GM12878 (cell line): ENCODE data around the gene OXCT1.
"Not testable (repeated sequence)": the region's sequence is repeated elsewhere in the genome, so short reads cannot be mapped to it uniquely, and the experiment has no call there.

Experiments used
- CHD4 ChIP-seq: fragments of 200-600 bp; sonication (generic); IDR thresholded peaks from 2 replicates; pipeline ENCODE4 v1.6.1; 2016; ENCODE audit warnings: mild to moderate bottlenecking
- EZH2 ChIP-seq: IDR thresholded peaks from 2 replicates; pipeline ENCODE4 v1.6.1; 2012; ENCODE audit warnings: low read depth, mild to moderate bottlenecking, control low read depth, inconsistent platforms, low read length, borderline replicate concordance; ENCODE audit not compliant: control insufficient read depth
- FOXM1 ChIP-seq: IDR thresholded peaks from 2 replicates; pipeline ENCODE4 v1.6.1; 2012; ENCODE audit warnings: low read depth, mild to moderate bottlenecking, inconsistent platforms, low read length, moderate library complexity
- NRF1 ChIP-seq: conservative IDR thresholded peaks from 2 replicates; pipeline ENCODE4 v1.6.1; 2011; ENCODE audit warnings: mild to moderate bottlenecking, low read depth, low read length, improper control_type of control experiment
- REST ChIP-seq: IDR thresholded peaks from 2 replicates; pipeline ENCODE4 v1.6.1; 2012; ENCODE audit warnings: mild to moderate bottlenecking, low read depth, low read length
- SPI1 ChIP-seq: IDR thresholded peaks from 2 replicates; pipeline ENCODE4 v1.6.1; 2011; ENCODE audit warnings: low read depth, mild to moderate bottlenecking, low read length, moderate library complexity, borderline replicate concordance; ENCODE audit not compliant: insufficient read depth
- TBL1XR1 ChIP-seq: IDR thresholded peaks from 2 replicates; pipeline ENCODE4 v1.6.1; 2012; ENCODE audit warnings: low read depth, low read length, improper control_type of control experiment
- USF1 ChIP-seq: IDR thresholded peaks from 2 replicates; pipeline ENCODE4 v1.6.1; 2011; ENCODE audit warnings: borderline replicate concordance, low read depth, mild to moderate bottlenecking, moderate library complexity, mixed read lengths, low read length; ENCODE audit not compliant: insufficient read depth; ENCODE audit errors: extremely low read length
- TF ChIP-seq, protein P1 (sequence below), 3 experiments: IDR thresholded peaks in 2 of 3; conservative IDR thresholded peaks in 1 of 3; 2 replicates each; pipeline ENCODE4 v1.5.1; 2011; ENCODE audit warnings: low read depth in 3 of 3, low read length in 3 of 3, mild to moderate bottlenecking in 3 of 3, control low read depth in 2 of 3, moderate library complexity in 2 of 3, inconsistent platforms in 1 of 3, mixed read lengths in 1 of 3; ENCODE audit not compliant: control insufficient read depth in 2 of 3, insufficient read depth in 1 of 3; ENCODE audit errors: extremely low read depth in 1 of 3

GRCh38 chr5:41845751-41846150, 24.5 kb downstream of the OXCT1 start:
- TF ChIP-seq REST, FOXM1, USF1, CHD4, TBL1XR1, NRF1, SPI1, EZH2: not testable (repeated sequence)
- TF ChIP-seq, protein P1, sequence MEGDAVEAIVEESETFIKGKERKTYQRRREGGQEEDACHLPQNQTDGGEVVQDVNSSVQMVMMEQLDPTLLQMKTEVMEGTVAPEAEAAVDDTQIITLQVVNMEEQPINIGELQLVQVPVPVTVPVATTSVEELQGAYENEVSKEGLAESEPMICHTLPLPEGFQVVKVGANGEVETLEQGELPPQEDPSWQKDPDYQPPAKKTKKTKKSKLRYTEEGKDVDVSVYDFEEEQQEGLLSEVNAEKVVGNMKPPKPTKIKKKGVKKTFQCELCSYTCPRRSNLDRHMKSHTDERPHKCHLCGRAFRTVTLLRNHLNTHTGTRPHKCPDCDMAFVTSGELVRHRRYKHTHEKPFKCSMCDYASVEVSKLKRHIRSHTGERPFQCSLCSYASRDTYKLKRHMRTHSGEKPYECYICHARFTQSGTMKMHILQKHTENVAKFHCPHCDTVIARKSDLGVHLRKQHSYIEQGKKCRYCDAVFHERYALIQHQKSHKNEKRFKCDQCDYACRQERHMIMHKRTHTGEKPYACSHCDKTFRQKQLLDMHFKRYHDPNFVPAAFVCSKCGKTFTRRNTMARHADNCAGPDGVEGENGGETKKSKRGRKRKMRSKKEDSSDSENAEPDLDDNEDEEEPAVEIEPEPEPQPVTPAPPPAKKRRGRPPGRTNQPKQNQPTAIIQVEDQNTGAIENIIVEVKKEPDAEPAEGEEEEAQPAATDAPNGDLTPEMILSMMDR (IDR thresholded peaks at IDR 0.05 in 2 of 3, conservative IDR thresholded peaks at IDR 0.05 in 1 of 3; ENCODE audit: control insufficient read depth in 2 of 3, extremely low read depth in 1 of 3, insufficient read depth in 1 of 3, low read depth in 3 of 3, low read length in 3 of 3), result not testable (repeated sequence)
